HL-60 (cell line): Measurements from ENCODE around the gene QARS1.

ENCODE experiments used
- DNase-seq, 2 experiments: peaks; one replicate each; pipeline ENCODE4 v3.0.0-alpha.2; 2010 to 2020; ENCODE audit warnings: low read depth in 1 of 2, low spot score in 1 of 2
- H3K27ac ChIP-seq: fragments of 250-450 bp; sonication (Bioruptor Pico); replicated peaks from 2 replicates; pipeline ENCODE4 v1.5.1; 2020; ENCODE audit warnings: mild to moderate bottlenecking, moderate library complexity
- H3K27me3 ChIP-seq: fragments of 250-450 bp; sonication (Bioruptor Pico); 2 replicates; pipeline ENCODE4 v1.5.1; 2021; ENCODE audit warnings: mild to moderate bottlenecking, moderate library complexity; ENCODE audit not compliant: insufficient read depth, poor library complexity, severe bottlenecking
- H3K4me3 ChIP-seq: replicated peaks from 2 replicates; pipeline ENCODE4 v1.5.1; 2011; ENCODE audit warnings: mild to moderate bottlenecking, control low read depth, low read length; ENCODE audit not compliant: insufficient read depth
- CTCF ChIP-seq: IDR thresholded peaks from one replicate; pipeline ENCODE4 v1.5.1; 2011; ENCODE audit warnings: low read length, control low read depth, inconsistent platforms; ENCODE audit not compliant: insufficient read depth
- GABPA ChIP-seq: IDR thresholded peaks from 2 replicates; pipeline ENCODE4 v1.6.1; 2012; ENCODE audit warnings: low read depth
- POLR2AphosphoS5 ChIP-seq: IDR thresholded peaks from 2 replicates; pipeline ENCODE4 v1.6.1; 2012; ENCODE audit warnings: low read depth
- SPI1 ChIP-seq: IDR thresholded peaks from 2 replicates; pipeline ENCODE4 v1.6.1; 2012; ENCODE audit warnings: low read depth, mild to moderate bottlenecking, borderline replicate concordance
- TF ChIP-seq, protein P1 (sequence below): IDR thresholded peaks from 2 replicates; pipeline ENCODE4 v1.6.1; 2012; ENCODE audit warnings: low read depth; ENCODE audit not compliant: insufficient replicate concordance

QARS1 gene

GRCh38 chr3:49120438-49121131 is 16.0 kb upstream of the QARS1 start, which contains the start of gene USP19:
TSS of gene USP19 (minus strand) at chr3:49120823. CDS start at chr3:49119145, 1,678 bp downstream.
- Histone ChIP-seq H3K27ac (peak within 1 kb of the TSS; percentile 87), H3K27me3 (no peaks in the 10 kb centered on the region), H3K4me3 (peak within 1 kb of the TSS; percentile 96)
- TF ChIP-seq GABPA (peak; percentile 92), POLR2AphosphoS5 (peak; percentile 78; the same call in 1 of the 2 replicates), SPI1 (no peak)
- peak; percentile 91 to 93 for DNase-seq

DNA sequence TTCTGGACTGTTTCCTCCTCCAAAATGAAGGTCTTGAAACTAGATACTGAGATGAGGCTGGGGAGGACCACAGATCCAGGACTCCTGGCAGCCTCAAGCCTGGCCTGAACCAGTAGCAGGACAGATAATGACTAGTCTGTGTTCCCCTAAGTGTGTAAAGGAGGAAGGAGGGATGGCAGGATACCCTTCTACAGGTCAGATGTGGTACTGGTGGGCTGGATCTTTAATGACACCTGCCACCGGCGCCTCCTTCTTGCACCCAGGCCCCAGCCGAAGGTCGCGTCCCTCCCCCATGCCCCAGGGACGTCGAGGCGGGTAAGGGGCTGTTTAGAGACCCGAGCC is 15.5 kb upstream of the QARS1 start:
- H3K27me3 ChIP-seq, result no peaks in the 10 kb centered on the region
- no peak for DNase-seq
- peak overlapping the region; percentile 87 for H3K27ac ChIP-seq
- TF ChIP-seq, protein P1, sequence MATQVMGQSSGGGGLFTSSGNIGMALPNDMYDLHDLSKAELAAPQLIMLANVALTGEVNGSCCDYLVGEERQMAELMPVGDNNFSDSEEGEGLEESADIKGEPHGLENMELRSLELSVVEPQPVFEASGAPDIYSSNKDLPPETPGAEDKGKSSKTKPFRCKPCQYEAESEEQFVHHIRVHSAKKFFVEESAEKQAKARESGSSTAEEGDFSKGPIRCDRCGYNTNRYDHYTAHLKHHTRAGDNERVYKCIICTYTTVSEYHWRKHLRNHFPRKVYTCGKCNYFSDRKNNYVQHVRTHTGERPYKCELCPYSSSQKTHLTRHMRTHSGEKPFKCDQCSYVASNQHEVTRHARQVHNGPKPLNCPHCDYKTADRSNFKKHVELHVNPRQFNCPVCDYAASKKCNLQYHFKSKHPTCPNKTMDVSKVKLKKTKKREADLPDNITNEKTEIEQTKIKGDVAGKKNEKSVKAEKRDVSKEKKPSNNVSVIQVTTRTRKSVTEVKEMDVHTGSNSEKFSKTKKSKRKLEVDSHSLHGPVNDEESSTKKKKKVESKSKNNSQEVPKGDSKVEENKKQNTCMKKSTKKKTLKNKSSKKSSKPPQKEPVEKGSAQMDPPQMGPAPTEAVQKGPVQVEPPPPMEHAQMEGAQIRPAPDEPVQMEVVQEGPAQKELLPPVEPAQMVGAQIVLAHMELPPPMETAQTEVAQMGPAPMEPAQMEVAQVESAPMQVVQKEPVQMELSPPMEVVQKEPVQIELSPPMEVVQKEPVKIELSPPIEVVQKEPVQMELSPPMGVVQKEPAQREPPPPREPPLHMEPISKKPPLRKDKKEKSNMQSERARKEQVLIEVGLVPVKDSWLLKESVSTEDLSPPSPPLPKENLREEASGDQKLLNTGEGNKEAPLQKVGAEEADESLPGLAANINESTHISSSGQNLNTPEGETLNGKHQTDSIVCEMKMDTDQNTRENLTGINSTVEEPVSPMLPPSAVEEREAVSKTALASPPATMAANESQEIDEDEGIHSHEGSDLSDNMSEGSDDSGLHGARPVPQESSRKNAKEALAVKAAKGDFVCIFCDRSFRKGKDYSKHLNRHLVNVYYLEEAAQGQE, result no peak
- TF ChIP-seq CTCF (no peak), SPI1 (no peak), POLR2AphosphoS5 (no peak), GABPA (no peak)
- H3K4me3 ChIP-seq, result peak overlapping the region; percentile 96

DNA sequence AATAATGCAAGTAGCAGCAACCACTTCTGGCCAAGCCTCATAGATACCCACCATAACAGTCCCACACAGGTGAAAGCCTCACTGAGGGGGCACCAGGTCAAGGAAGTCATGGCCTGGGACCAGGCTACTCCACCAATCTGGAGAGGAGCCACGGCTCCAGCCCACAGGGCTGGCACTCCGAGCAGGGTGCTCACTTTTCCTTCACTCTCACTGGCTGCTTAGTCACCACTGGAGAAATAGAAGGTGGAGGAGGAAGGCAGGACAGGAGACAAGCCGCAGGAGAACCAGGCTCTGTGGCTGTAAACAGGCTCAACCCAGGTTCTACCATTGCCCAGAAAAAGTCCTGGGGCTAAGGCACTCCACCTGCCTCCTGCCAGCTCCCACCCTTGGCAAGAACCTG is 14.9 kb upstream of the QARS1 start:
- DNase-seq, result no peak
- Histone ChIP-seq H3K27me3 (no peaks in the 10 kb centered on the region), H3K4me3 (peak overlapping the region; percentile 96), H3K27ac (peak overlapping the region; percentile 87)
- TF ChIP-seq CTCF, result no peak
- no peak for TF ChIP-seq POLR2AphosphoS5
- TF ChIP-seq, protein P1, result no peak
- TF ChIP-seq SPI1, result no peak
- TF ChIP-seq GABPA, result no peak

DNA sequence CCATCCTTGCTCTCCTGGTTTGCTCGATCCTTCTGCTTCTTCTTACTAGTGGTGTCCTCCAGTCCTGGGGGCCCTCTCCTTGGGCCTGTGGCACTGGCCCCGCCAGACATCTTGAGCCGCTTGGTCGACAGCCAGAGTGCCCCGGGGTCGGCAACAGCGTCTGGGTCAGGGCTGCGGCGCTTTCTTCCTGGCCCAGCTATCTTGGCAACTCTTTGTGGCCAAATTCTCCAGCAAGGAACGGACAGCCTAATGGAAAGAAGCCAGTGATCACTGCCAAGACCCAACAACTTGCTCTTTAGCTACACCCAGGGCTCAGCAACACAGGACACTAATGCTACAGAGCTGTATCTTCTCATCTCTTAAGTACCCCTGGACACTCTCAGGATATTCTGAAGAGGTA is 14.5 kb upstream of the QARS1 start:
- no peaks in the 10 kb centered on the region for H3K27me3 ChIP-seq
- no peak overlapping the region for H3K4me3 ChIP-seq
- TF ChIP-seq POLR2AphosphoS5 (no peak), GABPA (no peak), SPI1 (no peak), CTCF (no peak)
- TF ChIP-seq, protein P1, result no peak
- DNase-seq, result no peak
- H3K27ac ChIP-seq, result no peak overlapping the region; the same call in 1 of the 2 replicates
